SH-SY5Y (cell line): Measurements from ENCODE around the gene JHY.

Experiments
- GATA2 ChIP-seq: IDR thresholded peaks from 2 replicates; pipeline ENCODE4 v1.6.1; 2011; ENCODE audit warnings: mild to moderate bottlenecking, low read depth, low read length
- GATA3 ChIP-seq: IDR thresholded peaks from 2 replicates; pipeline ENCODE4 v1.6.1; 2011; ENCODE audit warnings: low read depth, mild to moderate bottlenecking, low read length, moderate library complexity

GRCh38 chr11:122900587-122901202 is 18.1 kb downstream of the JHY start:
- TF ChIP-seq GATA2 (no peak), GATA3 (no peak)
